ENCODE data around the gene ODAM.

The ODAM gene

DNA sequence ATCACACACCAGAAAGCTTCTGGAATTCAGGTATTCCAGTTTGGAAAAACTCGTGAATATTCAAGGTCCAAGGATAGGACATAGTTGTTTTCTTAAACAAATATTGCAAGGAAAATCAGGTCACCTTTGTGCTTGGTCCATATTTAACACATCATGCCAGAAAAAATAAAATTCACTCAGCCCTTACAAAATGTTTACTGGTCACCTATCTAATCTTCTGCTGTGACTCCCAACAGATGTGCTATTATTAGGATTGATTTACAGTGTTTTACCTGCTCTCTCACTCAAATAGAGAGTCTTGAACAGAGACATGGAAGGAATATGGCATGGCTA is 56.4 kb downstream of the ODAM start:
- Histone ChIP-seq H3K9ac (ENCODE audit: insufficient read length, low read depth) (no peak overlapping the region), H3K4me1 (ENCODE audit: insufficient read depth, insufficient read length) (no peaks in the 10 kb centered on the region), H3K27me3 (ENCODE audit: insufficient read depth, insufficient read length) (no peaks in the 10 kb centered on the region), H3K9me3 (ENCODE audit: insufficient read depth, low read length) (no peaks in the 10 kb centered on the region), H3K36me3 (ENCODE audit: insufficient read depth, insufficient read length, low read length) (no peaks in the 10 kb centered on the region), H3K4me3 (ENCODE audit: insufficient read length, low read depth) (no peak overlapping the region)
- TF ChIP-seq SUZ12 (IDR thresholded peaks at IDR 0.05; ENCODE audit: extremely low read depth, insufficient read depth, insufficient read length) (no peak), YY1 (IDR thresholded peaks at IDR 0.05; ENCODE audit: insufficient read depth, insufficient read length) (no peak), ZNF274 (IDR thresholded peaks at IDR 0.05; ENCODE audit: low read depth, low read length) (no peak)
- no peak for DNase-seq (ENCODE audit: low read depth, low spot score)

Measured in NT2/D1 (cell line).